Uterus (tissue), 2 donors: ENCODE measurements around the gene ZNF462.

Experiments
- CTCF ChIP-seq, 4 experiments: fragments of 200-600 bp in 2 of 4; fragments of 450-650 bp in 2 of 4; sonication (generic) in 2 of 4; IDR thresholded peaks; one replicate each; pipeline ENCODE4 v1.5.1; 2016 to 2019; ENCODE audit warnings: antibody characterized with exemption in 4 of 4, mild to moderate bottlenecking in 2 of 4, moderate library complexity in 1 of 4
- POLR2A ChIP-seq, 2 donors: fragments of 450-650 bp; IDR thresholded peaks; one replicate each; pipeline ENCODE4 v1.6.1; 2016; ENCODE audit warnings: antibody characterized with exemption in 2 of 2, mild to moderate bottlenecking in 1 of 2, moderate library complexity in 1 of 2

- TF ChIP-seq CTCF (IDR thresholded peaks at IDR 0.05) (no peak), POLR2A (IDR thresholded peaks at IDR 0.05) (no peak)
These were observed 96.1 kb downstream of the ZNF462 start for GRCh38 chr9:106958955-106959657.
